ENCODE data around the gene SYNJ2. TPM values are rescaled to one million over a fixed set of nuclear protein-coding genes. Genes with fewer than 3 reads are reported as not detected.

SYNJ2 gene
- total RNA-seq, 1 experiment from 2014 or later: 45.0 TPM

DNA sequence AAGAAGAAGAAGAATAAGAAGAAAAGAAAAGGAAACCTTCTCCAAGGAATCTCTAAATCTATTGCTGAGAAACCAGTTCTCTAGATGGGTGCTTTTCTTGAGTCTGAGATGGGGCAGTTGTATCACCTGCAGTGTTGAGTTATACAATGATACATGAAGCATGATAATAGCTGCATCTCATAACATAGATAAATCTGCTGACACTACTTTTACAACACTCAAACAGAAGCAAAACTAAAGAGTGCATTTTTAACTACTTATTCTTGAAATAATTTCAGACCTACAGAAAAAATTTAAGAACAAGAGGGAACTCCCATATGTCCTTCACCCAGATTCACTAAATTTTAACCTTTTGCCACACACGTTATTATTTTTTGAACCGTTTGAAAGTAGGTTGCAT lies 70.3 kb downstream of the SYNJ2 start:
- no peaks in the 10 kb centered on the region for H3K9me3 ChIP-seq
- TF ChIP-seq, protein P1, sequence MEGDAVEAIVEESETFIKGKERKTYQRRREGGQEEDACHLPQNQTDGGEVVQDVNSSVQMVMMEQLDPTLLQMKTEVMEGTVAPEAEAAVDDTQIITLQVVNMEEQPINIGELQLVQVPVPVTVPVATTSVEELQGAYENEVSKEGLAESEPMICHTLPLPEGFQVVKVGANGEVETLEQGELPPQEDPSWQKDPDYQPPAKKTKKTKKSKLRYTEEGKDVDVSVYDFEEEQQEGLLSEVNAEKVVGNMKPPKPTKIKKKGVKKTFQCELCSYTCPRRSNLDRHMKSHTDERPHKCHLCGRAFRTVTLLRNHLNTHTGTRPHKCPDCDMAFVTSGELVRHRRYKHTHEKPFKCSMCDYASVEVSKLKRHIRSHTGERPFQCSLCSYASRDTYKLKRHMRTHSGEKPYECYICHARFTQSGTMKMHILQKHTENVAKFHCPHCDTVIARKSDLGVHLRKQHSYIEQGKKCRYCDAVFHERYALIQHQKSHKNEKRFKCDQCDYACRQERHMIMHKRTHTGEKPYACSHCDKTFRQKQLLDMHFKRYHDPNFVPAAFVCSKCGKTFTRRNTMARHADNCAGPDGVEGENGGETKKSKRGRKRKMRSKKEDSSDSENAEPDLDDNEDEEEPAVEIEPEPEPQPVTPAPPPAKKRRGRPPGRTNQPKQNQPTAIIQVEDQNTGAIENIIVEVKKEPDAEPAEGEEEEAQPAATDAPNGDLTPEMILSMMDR (IDR thresholded peaks at IDR 0.05; ENCODE audit: insufficient read depth in 1 of 2, low read depth in 1 of 2, low read length in 1 of 2, severe bottlenecking in 1 of 2, unreplicated experiment in 1 of 2): no peak
- peaks cover 4% of the 10 kb centered on the region for H3K4me1 Mint-ChIP-seq (ENCODE audit: low read depth, unreplicated experiment)
- H3K4me3 ChIP-seq (ENCODE audit: low read depth, low read length): no peak overlapping the region
- BruUV-seq (replicated peaks): no TSS peak
- H3K9me3 Mint-ChIP-seq (ENCODE audit: unreplicated experiment): no peaks in the 10 kb centered on the region
- intact Hi-C loops (cut with micrococcal nuclease; ENCODE audit: unreplicated experiment): no loop called here
- peaks cover 15% of the 10 kb centered on the region for H3K4me1 ChIP-seq
- H3K36me3 Mint-ChIP-seq (ENCODE audit: insufficient read depth, unreplicated experiment): peaks cover 41% of the 10 kb centered on the region
- no peak overlapping the region for H3K4me3 Mint-ChIP-seq (ENCODE audit: unreplicated experiment)
- no peak overlapping the region for H3K27ac Mint-ChIP-seq (ENCODE audit: unreplicated experiment)
- ChIA-PET CTCF (no interaction called here), POLR2A (no interaction called here)
- no peaks in the 10 kb centered on the region for H3K27me3 Mint-ChIP-seq (ENCODE audit: insufficient read depth, unreplicated experiment)
- no peaks in the 10 kb centered on the region; the same call in 1 of the 2 replicates for H3K36me3 ChIP-seq (ENCODE audit: control insufficient read depth, insufficient read depth, low read length)
- no peak for DNase-seq
- H3K27me3 ChIP-seq (replicated peaks; ENCODE audit: control insufficient read depth, insufficient read depth, low read length): no peaks in the 10 kb centered on the region

GRCh38 chr6:158053377-158054313 lies 72.0 kb downstream of the SYNJ2 start:
- H3K27me3 Mint-ChIP-seq (ENCODE audit: insufficient read depth, unreplicated experiment): no peaks in the 10 kb centered on the region
- POLR2A ChIA-PET: no interaction called here
- H3K36me3 ChIP-seq (ENCODE audit: control insufficient read depth, insufficient read depth, low read length): no peaks in the 10 kb centered on the region; the same call in 1 of the 2 replicates
- no peak overlapping the region for H3K4me3 ChIP-seq (ENCODE audit: low read depth, low read length)
- no peak overlapping the region for H3K27ac Mint-ChIP-seq (ENCODE audit: unreplicated experiment)
- no peaks in the 10 kb centered on the region for H3K9me3 ChIP-seq
- peaks cover 4% of the 10 kb centered on the region for H3K4me1 Mint-ChIP-seq (ENCODE audit: low read depth, unreplicated experiment)
- no peaks in the 10 kb centered on the region for H3K9me3 Mint-ChIP-seq (ENCODE audit: unreplicated experiment)
- no peaks in the 10 kb centered on the region for H3K27me3 ChIP-seq (replicated peaks; ENCODE audit: control insufficient read depth, insufficient read depth, low read length)
- H3K36me3 Mint-ChIP-seq (ENCODE audit: insufficient read depth, unreplicated experiment): peaks cover 29% of the 10 kb centered on the region
- TF ChIP-seq, protein P1 (IDR thresholded peaks at IDR 0.05; ENCODE audit: insufficient read depth in 1 of 2, low read depth in 1 of 2, low read length in 1 of 2, severe bottlenecking in 1 of 2, unreplicated experiment in 1 of 2): no peak
- BruUV-seq (replicated peaks): no TSS peak
- H3K4me1 ChIP-seq: peaks cover 7% of the 10 kb centered on the region
- DNase-seq: no peak
- intact Hi-C loops (cut with micrococcal nuclease; ENCODE audit: unreplicated experiment): no loop called here
- CTCF ChIA-PET: no interaction called here
- H3K4me3 Mint-ChIP-seq (ENCODE audit: unreplicated experiment): no peak overlapping the region

- BruUV-seq (replicated peaks): no TSS peak
- Mint-ChIP-seq H3K9me3 (ENCODE audit: unreplicated experiment) (no peaks in the 10 kb centered on the region), H3K27ac (ENCODE audit: unreplicated experiment) (no peak overlapping the region), H3K36me3 (ENCODE audit: insufficient read depth, unreplicated experiment) (peaks cover 29% of the 10 kb centered on the region), H3K4me1 (ENCODE audit: low read depth, unreplicated experiment) (no peaks in the 10 kb centered on the region), H3K27me3 (ENCODE audit: insufficient read depth, unreplicated experiment) (no peaks in the 10 kb centered on the region), H3K4me3 (ENCODE audit: unreplicated experiment) (no peak overlapping the region)
- POLR2A ChIA-PET: no interaction called here
- Histone ChIP-seq H3K27me3 (replicated peaks; ENCODE audit: control insufficient read depth, insufficient read depth, low read length) (no peaks in the 10 kb centered on the region), H3K36me3 (ENCODE audit: control insufficient read depth, insufficient read depth, low read length) (peaks cover 2% of the 10 kb centered on the region; the same call in 1 of the 2 replicates), H3K4me1 (peaks cover 12% of the 10 kb centered on the region), H3K9me3 (no peaks in the 10 kb centered on the region), H3K4me3 (ENCODE audit: low read depth, low read length) (no peak overlapping the region)
- DNase-seq: no peak
- intact Hi-C loops (cut with micrococcal nuclease; ENCODE audit: unreplicated experiment): no loop called here
- CTCF ChIA-PET: no interaction called here
- TF ChIP-seq, protein P1 (IDR thresholded peaks at IDR 0.05; ENCODE audit: insufficient read depth in 1 of 2, low read depth in 1 of 2, low read length in 1 of 2, severe bottlenecking in 1 of 2, unreplicated experiment in 1 of 2): no peak
Observed at GRCh38 chr6:158056355-158056754, 74.7 kb downstream of the SYNJ2 start.
